Sigmoid colon (tissue), 4 donors: Measurements from ENCODE around the gene GEMIN7.

Experiments
- EP300 ChIP-seq, 4 donors: sonication (generic); formaldehyde crosslinking; IDR thresholded peaks; one replicate each; pipeline ENCODE4 v1.6.1; 2017; ENCODE audit warnings: antibody characterized with exemption in 4 of 4
- POLR2A ChIP-seq, 2 donors: fragments of 450-650 bp; IDR thresholded peaks; one replicate each; pipeline ENCODE4 v1.6.1; 2016; ENCODE audit warnings: antibody characterized with exemption in 2 of 2, mild to moderate bottlenecking in 2 of 2, moderate library complexity in 2 of 2
- POLR2AphosphoS5 ChIP-seq, 4 donors: sonication (generic); formaldehyde crosslinking; IDR thresholded peaks; one replicate each; pipeline ENCODE4 v1.6.1; 2017; ENCODE audit warnings: antibody characterized with exemption in 4 of 4
- TF ChIP-seq, protein P1 (sequence below), 4 experiments: fragments of 450-650 bp in 3 of 4; fragments of 200-600 bp in 1 of 4; IDR thresholded peaks; one replicate each; pipeline ENCODE4 v1.5.1; 2016 to 2019; ENCODE audit warnings: antibody characterized with exemption in 4 of 4, mild to moderate bottlenecking in 3 of 4, moderate library complexity in 2 of 4

DNA sequence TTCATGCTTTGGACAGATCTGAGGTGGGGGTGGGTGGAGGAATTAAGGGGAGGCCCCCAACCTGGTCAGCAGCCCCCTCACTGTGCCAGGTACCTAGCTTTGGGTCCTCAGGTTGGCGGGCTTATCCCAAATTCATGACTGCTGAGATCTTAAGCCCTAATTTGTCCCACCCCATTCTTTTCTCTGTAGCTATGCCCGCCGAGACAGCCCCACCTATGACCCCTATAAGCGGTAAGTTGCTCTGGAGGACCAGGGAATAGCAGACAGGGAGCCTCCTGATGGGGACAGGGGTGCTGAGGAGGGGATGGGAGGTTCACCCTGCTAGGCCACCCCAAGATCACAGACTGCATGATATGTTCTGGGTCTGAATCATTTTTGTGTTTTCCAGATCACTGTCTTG lies 17.1 kb upstream of the GEMIN7 start:
- TF ChIP-seq POLR2A (IDR thresholded peaks at IDR 0.05) (no peak), POLR2AphosphoS5 (IDR thresholded peaks at IDR 0.05) (no peak), EP300 (IDR thresholded peaks at IDR 0.05) (no peak)
- TF ChIP-seq, protein P1, sequence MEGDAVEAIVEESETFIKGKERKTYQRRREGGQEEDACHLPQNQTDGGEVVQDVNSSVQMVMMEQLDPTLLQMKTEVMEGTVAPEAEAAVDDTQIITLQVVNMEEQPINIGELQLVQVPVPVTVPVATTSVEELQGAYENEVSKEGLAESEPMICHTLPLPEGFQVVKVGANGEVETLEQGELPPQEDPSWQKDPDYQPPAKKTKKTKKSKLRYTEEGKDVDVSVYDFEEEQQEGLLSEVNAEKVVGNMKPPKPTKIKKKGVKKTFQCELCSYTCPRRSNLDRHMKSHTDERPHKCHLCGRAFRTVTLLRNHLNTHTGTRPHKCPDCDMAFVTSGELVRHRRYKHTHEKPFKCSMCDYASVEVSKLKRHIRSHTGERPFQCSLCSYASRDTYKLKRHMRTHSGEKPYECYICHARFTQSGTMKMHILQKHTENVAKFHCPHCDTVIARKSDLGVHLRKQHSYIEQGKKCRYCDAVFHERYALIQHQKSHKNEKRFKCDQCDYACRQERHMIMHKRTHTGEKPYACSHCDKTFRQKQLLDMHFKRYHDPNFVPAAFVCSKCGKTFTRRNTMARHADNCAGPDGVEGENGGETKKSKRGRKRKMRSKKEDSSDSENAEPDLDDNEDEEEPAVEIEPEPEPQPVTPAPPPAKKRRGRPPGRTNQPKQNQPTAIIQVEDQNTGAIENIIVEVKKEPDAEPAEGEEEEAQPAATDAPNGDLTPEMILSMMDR (IDR thresholded peaks at IDR 0.05) = no peak
